NK-92 (cell line): ENCODE results near the gene NOTUM.

ENCODE experiments used
- DNase-seq: peaks from one replicate; lab custom pipeline; 2025; ENCODE audit not compliant: unreplicated experiment; lab: John Stamatoyannopoulos, UW

The NOTUM gene

DNA sequence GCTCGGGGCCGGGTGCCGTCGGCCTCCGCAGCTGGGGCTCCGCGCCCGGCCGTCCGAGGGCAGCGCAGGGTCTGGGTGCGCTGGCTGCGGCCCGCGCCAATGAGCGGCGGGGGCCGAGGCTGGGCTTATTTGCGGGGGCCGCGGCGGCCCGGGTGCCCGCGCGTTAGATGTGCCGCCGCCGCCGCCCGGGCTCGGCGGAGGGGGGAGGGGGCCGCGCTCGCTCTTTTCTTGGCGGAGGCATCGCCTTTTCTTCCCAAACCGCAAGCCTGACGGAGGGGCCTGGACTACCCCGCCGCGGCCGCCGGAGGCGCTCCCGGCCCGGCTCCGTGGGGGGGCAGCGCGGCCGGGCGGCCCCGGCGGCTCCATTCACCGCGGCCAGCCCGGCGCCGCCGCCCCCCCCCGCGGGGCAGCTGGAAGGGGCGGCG is at the start of gene NOTUM:
Gene NOTUM, minus strand, starts transcription at position 101 of the 425 bp plus-strand sequence. CDS start 278 bp downstream, outside the sequence.
- DNase-seq: no peak

- no peak for DNase-seq
These were observed 48.4 kb upstream of the NOTUM start for GRCh38 chr17:82009413-82009812.

DNA sequence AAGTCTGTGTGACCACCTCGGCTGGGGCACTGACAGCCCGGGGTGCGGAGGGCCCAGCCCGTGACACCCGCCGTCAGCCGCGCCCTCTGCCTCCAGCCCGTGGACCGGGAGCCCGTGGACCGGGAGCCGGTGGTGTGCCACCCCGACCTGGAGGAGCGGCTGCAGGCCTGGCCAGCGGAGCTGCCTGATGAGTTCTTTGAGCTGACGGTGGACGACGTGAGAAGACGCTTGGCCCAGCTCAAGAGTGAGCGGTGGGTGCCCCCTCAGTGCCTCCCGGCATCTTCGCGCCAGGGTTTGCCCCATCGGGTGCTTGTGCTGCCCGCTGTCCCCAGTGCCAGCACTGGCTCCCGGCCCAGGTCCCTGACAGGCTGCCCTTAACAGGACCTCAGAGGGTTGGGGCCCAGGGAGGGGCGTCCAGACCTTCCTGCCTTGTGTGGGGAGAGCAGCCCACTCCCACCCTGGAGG is 48.0 kb upstream of the NOTUM start:
- DNase-seq: no peak

DNA sequence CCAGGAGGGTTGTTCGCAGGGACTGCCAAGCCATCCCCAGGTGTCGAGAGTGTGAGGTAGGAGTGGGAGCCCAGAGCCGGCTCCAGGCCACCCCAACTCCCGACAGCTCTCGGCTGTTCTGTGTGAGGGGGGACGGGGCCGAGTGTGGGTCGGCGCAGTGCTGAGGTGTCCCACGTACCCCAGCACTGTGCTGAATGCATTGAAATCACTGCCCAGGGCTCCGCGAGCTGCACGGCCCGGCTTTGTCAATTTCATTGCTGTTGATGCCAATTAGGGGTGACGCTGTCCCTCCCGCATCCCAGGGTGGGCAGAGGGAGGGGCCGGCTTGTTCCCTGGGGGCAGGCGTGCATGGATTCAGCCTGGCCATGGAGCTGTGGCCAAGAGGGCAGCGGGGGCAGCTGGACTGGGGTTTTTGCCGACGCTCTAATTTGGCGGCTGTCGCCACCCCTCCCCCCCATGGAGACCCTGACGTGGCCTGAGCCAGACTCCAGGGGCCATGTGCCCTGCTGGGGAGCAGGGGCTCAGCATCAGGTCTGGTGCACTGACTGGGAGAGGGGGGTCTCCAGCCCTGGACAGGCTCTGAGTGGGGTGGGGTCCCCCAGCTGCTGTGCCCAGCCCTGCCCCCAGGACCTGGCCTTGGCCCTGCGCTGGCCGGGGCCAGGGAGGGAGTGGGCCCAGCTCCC is 47.4 kb upstream of the NOTUM start:
- DNase-seq: no peak

DNA sequence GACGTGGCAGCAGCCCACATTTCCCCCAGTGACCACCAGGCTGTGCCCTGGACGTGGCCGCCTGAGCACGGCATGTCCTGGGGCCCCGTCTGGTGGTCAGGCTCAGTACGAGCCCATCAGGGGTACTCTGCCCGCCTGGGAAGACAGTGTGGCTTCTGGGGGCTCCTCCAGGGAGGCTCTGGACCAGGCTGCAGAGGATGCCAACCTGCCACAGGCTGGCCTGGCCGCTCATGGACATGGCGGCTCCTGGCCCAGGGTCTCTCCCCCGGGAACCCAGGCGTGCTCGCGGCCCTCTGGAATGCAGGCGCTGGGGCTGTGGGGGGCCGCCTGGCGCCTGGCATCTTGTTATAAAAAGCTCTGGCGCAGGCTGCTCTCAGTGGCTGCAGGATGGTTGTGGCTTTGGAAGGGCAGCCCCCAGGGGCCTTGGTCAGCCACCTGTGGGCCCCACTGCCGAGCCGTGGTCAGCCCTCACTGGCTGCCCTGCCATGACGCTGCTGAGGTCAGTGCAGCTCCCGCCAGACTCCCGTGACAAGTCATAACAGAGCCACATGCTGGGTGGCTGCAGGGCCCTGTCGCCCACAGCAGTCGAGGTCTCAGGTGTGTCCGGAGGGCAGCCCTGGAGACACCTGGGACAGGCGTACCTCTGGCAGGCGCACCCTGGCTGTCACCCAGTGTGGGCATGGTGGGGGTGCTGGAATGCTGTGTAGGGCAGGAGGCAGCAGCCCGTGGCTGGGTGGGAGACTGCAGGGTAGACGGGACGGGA is 46.7 kb upstream of the NOTUM start:
- DNase-seq: no peak

DNA sequence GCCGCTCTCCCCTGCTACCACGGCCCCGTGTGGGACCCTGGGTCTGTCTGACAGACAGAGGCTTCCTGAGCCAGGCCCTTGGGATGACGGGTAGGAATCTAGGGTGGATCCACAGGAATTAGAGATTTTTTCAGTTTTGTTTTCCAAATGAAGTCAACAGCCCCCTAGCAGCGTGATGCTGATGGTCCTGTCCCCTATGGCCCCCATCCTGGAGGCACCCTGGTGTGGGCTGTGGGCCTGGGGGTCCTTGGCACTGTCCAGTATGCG is 46.2 kb upstream of the NOTUM start:
- DNase-seq: no peak

DNA sequence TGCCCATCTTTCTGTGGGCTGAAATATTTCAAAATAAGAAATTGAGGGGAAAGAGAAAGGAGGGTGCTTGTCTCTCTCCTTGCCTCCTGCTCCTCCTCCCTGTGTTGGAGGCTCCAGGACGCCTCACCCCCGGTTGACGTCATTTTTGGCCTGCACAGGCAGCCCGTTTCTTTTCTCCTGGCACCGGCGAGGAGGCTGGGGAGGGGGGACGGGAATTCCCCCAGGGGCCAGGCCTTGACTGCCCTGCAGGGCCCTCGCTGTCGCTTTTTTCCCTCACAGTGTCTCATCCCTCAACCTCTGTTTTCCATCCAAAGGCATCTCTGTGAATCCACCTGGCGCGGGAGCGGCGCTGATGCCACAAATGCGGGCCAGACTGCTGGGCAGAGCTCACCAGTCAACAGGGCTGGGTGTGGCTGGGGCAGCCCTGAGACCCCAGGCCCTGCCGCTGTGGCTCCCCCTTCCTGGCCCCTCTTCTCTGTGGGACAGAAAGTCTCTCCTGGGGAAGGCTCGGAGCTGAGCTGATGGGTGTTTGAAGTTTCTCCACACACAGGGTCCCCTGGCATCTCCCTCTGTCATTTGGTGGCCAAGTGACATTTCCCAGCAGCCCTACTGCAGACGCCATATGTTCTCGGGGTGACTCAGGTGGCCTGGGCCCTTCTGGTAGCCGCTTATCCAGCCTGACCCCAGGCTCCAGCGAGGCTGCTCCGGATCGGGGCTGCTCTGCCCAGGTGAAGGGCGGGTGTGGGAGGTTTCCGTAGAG is 45.7 kb upstream of the NOTUM start:
- no peak for DNase-seq

DNA sequence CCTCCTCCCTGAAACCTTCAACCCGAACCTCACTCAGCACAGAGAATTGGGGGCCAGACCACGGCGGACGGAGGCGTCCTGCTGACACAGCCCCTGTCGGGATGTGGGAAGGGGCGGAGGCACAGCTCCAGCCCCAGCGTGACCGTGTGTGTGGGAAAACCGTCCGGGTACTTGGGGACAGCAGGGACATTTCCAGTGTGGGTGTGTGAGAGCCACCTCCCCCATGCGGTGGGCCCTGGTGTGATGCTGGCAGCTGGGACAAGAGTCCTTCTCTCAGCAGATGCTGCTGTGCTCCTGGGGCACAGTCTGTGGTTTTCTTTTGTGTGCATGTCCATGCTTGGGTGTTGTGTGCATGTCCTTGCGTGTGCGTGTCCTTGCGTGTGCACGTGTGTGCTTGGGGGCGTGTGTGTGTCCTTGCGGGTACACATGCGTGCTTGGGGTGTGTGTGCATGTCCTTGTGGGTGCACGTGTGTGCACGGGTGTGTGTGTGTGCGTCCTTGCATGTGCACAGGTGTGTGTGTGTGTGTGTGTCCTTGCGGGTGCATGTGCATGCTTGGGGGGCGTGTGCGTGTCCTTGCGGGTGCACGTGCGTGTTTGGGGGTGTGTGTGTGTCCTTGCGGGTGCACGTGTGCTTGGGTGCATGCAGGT is 44.8 kb upstream of the NOTUM start:
- DNase-seq: no peak

GRCh38 chr17:82004517-82005455 is 43.8 kb upstream of the NOTUM start:
- DNase-seq: no peak

DNA sequence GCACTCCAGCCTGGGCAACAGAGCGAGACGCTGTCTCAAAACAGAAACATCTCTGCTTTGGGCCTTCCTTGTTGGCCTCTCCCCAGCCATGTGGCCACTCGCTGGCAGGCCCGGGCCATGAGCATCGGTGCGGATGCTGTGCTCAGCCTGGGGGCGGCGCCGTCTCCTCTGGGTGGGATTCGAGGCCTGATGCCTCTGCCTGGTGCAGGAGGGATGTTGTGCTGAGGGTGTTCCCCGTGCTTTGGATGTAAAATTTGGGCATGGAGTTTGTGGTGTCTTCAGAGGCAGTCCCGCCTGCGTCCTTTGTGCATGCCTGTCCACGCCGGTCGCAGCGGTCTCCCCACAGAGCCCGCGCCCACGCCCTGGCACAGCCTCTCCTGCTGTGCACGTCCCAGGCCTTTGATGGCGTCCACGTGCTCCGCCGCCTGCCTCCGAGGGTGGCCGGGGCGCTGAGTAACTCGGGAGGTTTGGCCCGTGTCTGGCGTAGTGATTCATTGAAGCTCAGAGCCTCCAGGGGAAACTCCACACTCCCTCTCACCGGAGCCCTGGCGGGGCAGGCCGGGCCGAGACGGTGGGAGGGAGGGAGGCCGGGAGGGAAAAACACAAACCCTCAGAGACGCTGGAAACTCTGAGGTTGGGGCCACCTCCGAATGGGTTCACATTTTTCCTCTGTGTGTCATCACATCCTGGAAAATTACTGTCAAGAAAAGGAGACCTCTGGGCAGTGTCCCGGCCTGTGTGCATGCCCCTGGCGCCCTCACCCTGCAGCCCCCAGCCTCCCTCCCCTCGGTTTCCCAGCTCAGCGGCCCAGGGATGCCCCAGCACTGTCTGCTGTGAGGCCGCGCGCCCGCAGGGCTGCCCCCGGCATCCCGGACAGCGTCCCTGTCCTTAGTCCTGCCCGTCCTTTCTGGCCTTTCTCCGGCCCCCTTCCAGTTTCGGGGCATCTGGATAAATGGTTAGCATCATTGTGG is 42.7 kb upstream of the NOTUM start:
- no peak for DNase-seq

DNA sequence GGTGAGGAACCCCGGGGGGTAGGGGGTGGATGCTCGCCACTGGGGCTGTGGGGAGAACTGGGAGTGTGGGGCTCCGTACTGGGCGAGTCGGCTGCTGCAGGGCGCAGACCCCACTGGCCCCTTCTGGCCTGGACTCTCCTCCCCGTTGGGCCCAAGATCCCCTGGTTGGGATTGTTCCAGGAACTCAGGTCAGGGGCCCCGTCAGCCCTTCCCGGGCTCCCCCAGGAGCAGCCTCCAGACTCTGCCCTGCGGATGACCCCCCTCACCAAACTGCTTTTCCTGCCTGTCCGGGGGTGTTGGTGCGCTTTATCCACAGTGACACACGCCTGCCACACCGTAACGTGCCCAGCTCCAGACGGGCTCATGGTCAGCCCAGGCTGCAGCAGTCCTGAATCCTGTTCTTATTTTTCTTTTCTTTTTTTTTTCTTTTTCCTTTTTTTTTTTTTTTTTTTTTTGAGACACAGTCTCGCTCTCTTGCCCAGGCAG is 40.6 kb upstream of the NOTUM start:
- no peak for DNase-seq

GRCh38 chr17:82000803-82001570 is 40.0 kb upstream of the NOTUM start:
- DNase-seq: no peak

- no peak for DNase-seq
These were observed 39.2 kb upstream of the NOTUM start for GRCh38 chr17:81999976-82000802.

DNA sequence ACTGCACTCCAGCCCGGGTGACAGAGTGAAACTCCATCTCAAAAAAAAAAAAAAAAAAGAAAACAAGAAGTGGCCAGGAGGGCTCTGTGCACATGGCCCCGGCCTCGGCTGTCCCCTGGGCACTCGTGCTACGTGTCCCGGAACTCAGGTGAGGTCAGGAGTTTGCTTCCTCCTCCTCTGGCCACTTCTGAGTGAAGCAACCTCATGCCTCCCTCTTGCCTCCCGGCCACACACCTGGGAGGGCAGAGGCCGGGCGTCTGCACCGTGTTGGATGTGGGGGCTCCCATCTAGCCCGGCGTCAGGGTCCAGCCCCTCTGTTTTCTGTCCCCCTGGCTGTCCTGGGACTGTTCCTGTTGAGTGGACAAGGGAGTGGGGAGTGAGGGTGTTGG is 38.6 kb upstream of the NOTUM start:
- no peak for DNase-seq

DNA sequence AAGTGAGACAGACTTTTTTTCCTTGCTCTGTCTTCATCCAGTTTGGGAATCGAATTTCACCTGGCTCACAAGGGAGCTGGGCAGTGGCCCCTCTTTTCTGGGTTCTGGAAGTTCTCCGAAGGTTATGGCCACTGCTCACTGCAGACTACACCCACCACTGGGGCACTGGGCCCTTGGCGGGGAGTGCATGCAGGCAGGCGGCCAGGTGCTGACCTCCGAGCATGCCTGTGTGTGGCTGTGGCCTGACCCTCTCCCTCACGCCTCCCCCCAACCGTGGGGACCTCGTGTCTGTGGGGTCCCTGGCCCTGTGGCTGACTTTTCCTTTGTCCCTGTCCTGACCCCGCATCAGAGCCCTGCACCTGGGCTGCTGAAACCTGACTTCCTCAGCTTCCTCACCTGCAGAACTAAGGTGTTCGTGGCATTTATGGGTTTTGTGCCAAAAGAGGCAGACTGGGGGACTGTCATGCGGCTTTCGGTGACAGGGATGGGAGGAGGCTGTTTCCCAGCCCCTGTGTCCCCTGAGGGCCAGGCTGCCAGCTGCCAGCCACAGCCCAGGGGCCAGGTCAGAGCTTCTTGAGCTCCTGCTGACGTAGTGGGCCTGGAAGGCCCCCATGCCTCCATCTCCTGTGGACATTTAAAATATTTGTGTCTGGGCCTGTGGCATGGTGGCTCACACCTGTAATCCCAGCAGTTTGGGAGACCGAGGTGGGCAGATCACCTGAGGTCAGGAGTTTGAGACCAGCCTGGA is 37.9 kb upstream of the NOTUM start:
- no peak for DNase-seq

GRCh38 chr17:81998212-81998611 is 37.2 kb upstream of the NOTUM start:
- no peak for DNase-seq
